Neuron (in vitro differentiated cells): ENCODE measurements around the gene C1QTNF3.
"Not testable (repeated sequence)": the region's sequence is repeated elsewhere in the genome, so short reads cannot be mapped to it uniquely, and the experiment has no call there.

Source experiments
- H2AFZ ChIP-seq: one replicate; pipeline ENCODE4 v1.6.1; 2013; ENCODE audit warnings: low read depth, mild to moderate bottlenecking, inconsistent platforms, low read length, moderate library complexity
- H3K27me3 ChIP-seq: one replicate; pipeline ENCODE4 v1.6.1; 2013; ENCODE audit warnings: low read length; ENCODE audit not compliant: insufficient read depth
- H3K36me3 ChIP-seq: one replicate; pipeline ENCODE4 v1.6.1; 2013; ENCODE audit warnings: low read length; ENCODE audit not compliant: insufficient read depth
- H3K4me1 ChIP-seq: one replicate; pipeline ENCODE4 v1.6.1; 2013; ENCODE audit warnings: low read length; ENCODE audit not compliant: insufficient read depth
- H3K4me3 ChIP-seq: 2 replicates; pipeline ENCODE4 v1.5.1; 2013; ENCODE audit warnings: mild to moderate bottlenecking, low read length, moderate library complexity
- H3K9me3 ChIP-seq: one replicate; pipeline ENCODE4 v1.6.1; 2013; ENCODE audit warnings: low read length

The C1QTNF3 gene

GRCh38 chr5:34011536-34011935 lies 31.5 kb downstream of the C1QTNF3 start:
- Histone ChIP-seq H3K27me3 (no peaks in the 10 kb centered on the region), H3K36me3 (no peaks in the 10 kb centered on the region), H3K4me3 (no peak overlapping the region), H2AFZ (no peak overlapping the region), H3K4me1 (peaks cover 15% of the 10 kb centered on the region), H3K9me3 (no peaks in the 10 kb centered on the region)

- H2AFZ ChIP-seq, H3K36me3 ChIP-seq, H3K4me3 ChIP-seq, H3K9me3 ChIP-seq, H3K27me3 ChIP-seq: not testable (repeated sequence)
- peaks cover 15% of the 10 kb centered on the region for H3K4me1 ChIP-seq
Measured at GRCh38 chr5:34010146-34010545, 32.9 kb downstream of the C1QTNF3 start.

GRCh38 chr5:34009610-34010009 lies 33.4 kb downstream of the C1QTNF3 start:
- no peaks in the 10 kb centered on the region for H3K9me3 ChIP-seq
- no peak overlapping the region for H3K4me3 ChIP-seq
- peak overlapping the region; percentile 76 for H2AFZ ChIP-seq
- H3K4me1 ChIP-seq: peaks cover 15% of the 10 kb centered on the region
- no peaks in the 10 kb centered on the region for H3K36me3 ChIP-seq
- H3K27me3 ChIP-seq: no peaks in the 10 kb centered on the region

GRCh38 chr5:34008802-34009201 lies 34.2 kb downstream of the C1QTNF3 start:
- H3K4me3 ChIP-seq: peak overlapping the region; percentile 64
- no peaks in the 10 kb centered on the region for H3K9me3 ChIP-seq
- H2AFZ ChIP-seq: peak overlapping the region; percentile 76

GRCh38 chr5:34007621-34008600 lies 35.1 kb downstream of the C1QTNF3 start, which contains the start of gene AMACR:
TSS of gene AMACR (minus strand) at chr5:34008050. CDS start at chr5:34008019, 31 bp downstream.
- H3K4me1 ChIP-seq: peaks cover 25% of the 10 kb centered on the region
- H3K9me3 ChIP-seq: no peaks in the 10 kb centered on the region

More at GRCh38 chr5:34008802-34009201, 34.2 kb downstream of the C1QTNF3 start:
- peaks cover 6% of the 10 kb centered on the region for H3K36me3 ChIP-seq
- H3K27me3 ChIP-seq: no peaks in the 10 kb centered on the region
- H3K4me1 ChIP-seq: peaks cover 16% of the 10 kb centered on the region

GRCh38 chr5:34007201-34007620 lies 35.8 kb downstream of the C1QTNF3 start:
- H3K4me1 ChIP-seq: peaks cover 32% of the 10 kb centered on the region
- peak overlapping the region; percentile 64 for H3K4me3 ChIP-seq
- H2AFZ ChIP-seq: peak overlapping the region; percentile 20
- H3K27me3 ChIP-seq: no peaks in the 10 kb centered on the region
- H3K36me3 ChIP-seq: peaks cover 10% of the 10 kb centered on the region
- H3K9me3 ChIP-seq: no peaks in the 10 kb centered on the region

More at GRCh38 chr5:34007621-34008600, 35.1 kb downstream of the C1QTNF3 start, which contains the start of gene AMACR:
- no peaks in the 10 kb centered on the region for H3K27me3 ChIP-seq
- peak within 1 kb of the TSS; percentile 76 for H2AFZ ChIP-seq
- peak within 1 kb of the TSS; percentile 64 for H3K4me3 ChIP-seq
- H3K36me3 ChIP-seq: peaks cover 10% of the 10 kb centered on the region

- H3K9me3 ChIP-seq: no peaks in the 10 kb centered on the region
- H3K4me1 ChIP-seq: peaks cover 44% of the 10 kb centered on the region
- no peaks in the 10 kb centered on the region for H3K27me3 ChIP-seq
- H3K36me3 ChIP-seq: peaks cover 10% of the 10 kb centered on the region
- H3K4me3 ChIP-seq: no peak overlapping the region
- H2AFZ ChIP-seq: no peak overlapping the region
Measured at GRCh38 chr5:34005681-34006080, 37.3 kb downstream of the C1QTNF3 start.

- Histone ChIP-seq H3K4me3 (no peak overlapping the region), H2AFZ (no peak overlapping the region), H3K4me1 (peaks cover 44% of the 10 kb centered on the region), H3K36me3 (peaks cover 10% of the 10 kb centered on the region), H3K27me3 (no peaks in the 10 kb centered on the region), H3K9me3 (no peaks in the 10 kb centered on the region)
Measured at GRCh38 chr5:34005211-34005610, 37.8 kb downstream of the C1QTNF3 start.

- Histone ChIP-seq H3K4me1 (peaks cover 38% of the 10 kb centered on the region), H3K9me3 (no peaks in the 10 kb centered on the region), H3K36me3 (peaks cover 10% of the 10 kb centered on the region), H2AFZ (no peak overlapping the region), H3K27me3 (no peaks in the 10 kb centered on the region), H3K4me3 (no peak overlapping the region)
Measured at GRCh38 chr5:34003941-34004340, 39.1 kb downstream of the C1QTNF3 start.

- Histone ChIP-seq H3K4me3 (no peak overlapping the region), H3K36me3 (peaks cover 14% of the 10 kb centered on the region), H2AFZ (no peak overlapping the region), H3K9me3 (no peaks in the 10 kb centered on the region), H3K4me1 (peaks cover 35% of the 10 kb centered on the region), H3K27me3 (no peaks in the 10 kb centered on the region)
Measured at GRCh38 chr5:34002629-34003328, 40.2 kb downstream of the C1QTNF3 start.

GRCh38 chr5:34001241-34001841 lies 41.7 kb downstream of the C1QTNF3 start:
- Histone ChIP-seq H3K4me3 (no peak overlapping the region), H3K9me3 (no peaks in the 10 kb centered on the region), H3K36me3 (peaks cover 15% of the 10 kb centered on the region), H3K4me1 (peaks cover 29% of the 10 kb centered on the region), H2AFZ (no peak overlapping the region), H3K27me3 (no peaks in the 10 kb centered on the region)

- Histone ChIP-seq H3K9me3 (no peaks in the 10 kb centered on the region), H2AFZ (no peak overlapping the region), H3K4me1 (peaks cover 29% of the 10 kb centered on the region), H3K27me3 (no peaks in the 10 kb centered on the region), H3K36me3 (peaks cover 17% of the 10 kb centered on the region), H3K4me3 (no peak overlapping the region)
Measured at GRCh38 chr5:33999978-34000377, 43.0 kb downstream of the C1QTNF3 start.
